ENCODE measurements around the gene SPOUT1. TPM values are rescaled to one million over a fixed set of nuclear protein-coding genes. Genes with fewer than 3 reads are reported as not detected.
"Not testable (repeated sequence)": the region's sequence is repeated elsewhere in the genome, so short reads cannot be mapped to it uniquely, and the experiment has no call there.

SPOUT1 gene
- total RNA-seq, 2 experiments from 2014 or later = 77.3 to 81.2 TPM

DNA sequence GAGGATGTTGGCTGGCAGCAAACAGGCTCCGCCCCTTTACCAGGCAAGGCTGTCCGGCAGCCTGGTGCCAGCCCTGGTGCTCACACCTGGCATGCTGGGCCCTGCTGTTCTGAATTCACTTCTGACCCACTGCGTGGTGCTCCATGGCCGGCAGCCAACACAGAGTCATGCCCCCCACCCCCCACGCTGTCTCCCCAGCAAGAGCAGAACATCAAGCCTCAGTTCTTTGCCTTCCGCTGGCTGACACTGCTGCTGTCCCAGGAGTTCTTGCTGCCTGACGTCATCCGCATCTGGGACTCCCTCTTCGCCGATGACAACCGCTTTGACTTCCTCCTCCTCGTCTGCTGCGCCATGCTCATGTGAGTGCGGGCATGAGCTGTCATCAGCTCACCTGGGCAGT lies 23.9 kb downstream of the SPOUT1 start:
- H3K27ac Mint-ChIP-seq = no peak overlapping the region

DNA sequence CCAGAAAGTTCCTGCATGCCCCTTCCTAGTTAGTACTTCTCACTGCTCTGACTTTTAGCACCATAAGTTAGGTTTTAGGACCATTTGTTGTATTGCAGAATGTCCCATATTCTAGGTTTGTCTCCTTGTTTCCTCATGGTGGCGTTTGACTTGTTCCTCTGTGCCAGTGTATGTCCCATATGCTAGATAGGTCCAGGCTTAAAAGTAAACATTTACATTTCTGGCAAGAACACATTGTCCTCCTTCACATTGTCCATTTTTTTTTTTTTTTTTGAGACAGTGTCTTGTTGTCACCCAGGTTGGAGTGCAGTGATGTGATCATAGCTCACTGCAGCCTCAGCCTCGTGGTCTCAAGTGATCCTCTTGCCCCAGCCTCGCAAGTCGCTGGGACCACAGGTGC lies 27.1 kb downstream of the SPOUT1 start:
- H3K36me3 Mint-ChIP-seq (ENCODE audit: low read depth) = peaks cover 47% of the 10 kb centered on the region
- H3K9me3 Mint-ChIP-seq (ENCODE audit: insufficient read depth) = no peaks in the 10 kb centered on the region
- H3K27me3 Mint-ChIP-seq (ENCODE audit: low read depth) = no peaks in the 10 kb centered on the region
- DNase-seq = no peak
- no peak overlapping the region for H3K27ac Mint-ChIP-seq
- H3K4me1 Mint-ChIP-seq (ENCODE audit: low read depth) = no peaks in the 10 kb centered on the region
- no peak for ATAC-seq
- ChIA-PET CTCF (interaction anchor here (2.2 kb wide), 1 partner anchor 16 kb away, joined by 9 read pairs; the partner anchor contains the start of gene ENDOG), POLR2A (no interaction called here)
- H3K4me3 Mint-ChIP-seq = no peak overlapping the region

More for the DNA sequence above, 23.9 kb downstream of the SPOUT1 start:
- Mint-ChIP-seq H3K9me3 (ENCODE audit: insufficient read depth) (no peaks in the 10 kb centered on the region), H3K4me3 (no peak overlapping the region), H3K27me3 (ENCODE audit: low read depth) (no peaks in the 10 kb centered on the region), H3K36me3 (ENCODE audit: low read depth) (peaks cover 39% of the 10 kb centered on the region), H3K4me1 (ENCODE audit: low read depth) (no peaks in the 10 kb centered on the region)
- ATAC-seq (no peak), DNase-seq (no peak)
- ChIA-PET CTCF (no interaction called here), POLR2A (interaction anchor here (0.6 to 0.8 kb wide), 2 partner anchors 112 to 653 kb away, joined by 3 to 4 read pairs; no protein-coding TSS in a partner anchor)

DNA sequence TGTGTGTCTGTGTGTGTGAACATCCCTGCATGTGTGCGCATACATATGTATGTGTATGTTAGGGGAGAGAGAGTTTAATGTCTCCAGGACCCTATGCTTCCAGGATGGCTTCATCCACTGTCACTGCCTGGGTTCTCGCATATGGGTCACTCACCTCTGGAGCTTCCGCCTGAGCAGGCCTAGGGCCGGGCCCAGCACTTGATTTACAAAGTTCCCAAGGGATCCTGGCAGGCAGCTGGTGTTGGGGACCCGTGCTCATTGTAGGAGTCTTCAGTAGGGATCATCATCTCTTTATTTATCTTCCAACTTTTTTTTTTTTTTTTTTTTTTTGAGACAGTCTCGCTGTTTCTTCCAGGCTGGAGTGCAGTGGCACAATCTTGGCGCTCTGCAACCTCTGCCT lies 29.5 kb downstream of the SPOUT1 start:
- POLR2A ChIA-PET = no interaction called here
- no peak for DNase-seq
- peaks cover 36% of the 10 kb centered on the region for H3K36me3 Mint-ChIP-seq (ENCODE audit: low read depth)
- no peaks in the 10 kb centered on the region for H3K4me1 Mint-ChIP-seq (ENCODE audit: low read depth)
- no peak overlapping the region for H3K27ac Mint-ChIP-seq
- CTCF ChIA-PET = no interaction called here
- H3K9me3 Mint-ChIP-seq (ENCODE audit: insufficient read depth) = no peaks in the 10 kb centered on the region
- no peaks in the 10 kb centered on the region for H3K27me3 Mint-ChIP-seq (ENCODE audit: low read depth)
- no peak overlapping the region for H3K4me3 Mint-ChIP-seq
- no peak for ATAC-seq

DNA sequence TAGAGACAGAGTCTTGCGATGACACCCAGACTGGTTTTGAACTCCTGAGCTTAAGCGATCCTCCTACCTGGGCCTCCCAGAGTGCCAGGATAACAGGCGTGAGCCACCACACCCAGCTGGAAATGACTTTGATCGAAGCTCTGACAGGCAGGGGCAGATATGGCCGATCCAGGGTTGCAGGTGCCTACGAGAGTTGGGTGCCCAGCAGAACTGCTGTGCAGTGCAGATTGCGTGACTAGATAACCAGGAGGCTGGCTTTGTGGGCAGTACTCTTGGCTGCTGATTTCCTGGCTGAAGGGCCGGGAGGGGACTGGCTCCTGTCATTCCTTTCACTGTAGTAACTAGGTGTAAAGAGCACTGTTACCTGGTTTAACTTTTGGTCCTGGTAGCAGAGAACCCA lies 30.7 kb downstream of the SPOUT1 start:
- no peaks in the 10 kb centered on the region for H3K27me3 Mint-ChIP-seq (ENCODE audit: low read depth)
- POLR2A ChIA-PET = no interaction called here
- no peak for ATAC-seq

DNA sequence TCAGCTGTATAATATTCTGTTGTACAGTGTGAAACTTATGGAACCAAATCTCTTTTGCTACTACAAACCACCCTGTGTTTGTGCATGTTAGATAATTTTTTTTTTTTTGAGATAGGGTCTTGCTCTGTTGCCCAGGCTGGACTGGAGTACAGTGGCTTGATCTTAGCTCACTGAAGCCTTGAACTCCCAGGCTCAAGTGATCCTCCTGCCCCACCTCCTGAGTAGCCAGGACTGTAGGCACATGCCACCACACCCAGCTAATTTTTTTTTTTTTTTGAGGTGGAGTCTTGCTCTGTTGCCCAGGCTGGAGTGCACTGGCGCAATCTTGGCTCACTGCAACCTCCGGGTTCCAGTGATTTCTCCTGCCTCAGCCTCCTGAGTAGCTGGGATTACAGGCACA lies 34.6 kb downstream of the SPOUT1 start:
- H3K4me1 Mint-ChIP-seq (ENCODE audit: low read depth); POLR2A ChIA-PET; H3K9me3 Mint-ChIP-seq (ENCODE audit: insufficient read depth); ATAC-seq; DNase-seq; H3K27ac Mint-ChIP-seq; H3K4me3 Mint-ChIP-seq; H3K27me3 Mint-ChIP-seq (ENCODE audit: low read depth); CTCF ChIA-PET: not testable (repeated sequence)
- H3K36me3 Mint-ChIP-seq (ENCODE audit: low read depth) = peaks cover 35% of the 10 kb centered on the region

More for the DNA sequence above, 30.7 kb downstream of the SPOUT1 start:
- peaks cover 37% of the 10 kb centered on the region for H3K36me3 Mint-ChIP-seq (ENCODE audit: low read depth)
- H3K4me3 Mint-ChIP-seq = no peak overlapping the region
- H3K9me3 Mint-ChIP-seq (ENCODE audit: insufficient read depth) = no peaks in the 10 kb centered on the region
- CTCF ChIA-PET = no interaction called here
- H3K27ac Mint-ChIP-seq = peak overlapping the region; percentile 43
- no peak for DNase-seq
- H3K4me1 Mint-ChIP-seq (ENCODE audit: low read depth) = no peaks in the 10 kb centered on the region

DNA sequence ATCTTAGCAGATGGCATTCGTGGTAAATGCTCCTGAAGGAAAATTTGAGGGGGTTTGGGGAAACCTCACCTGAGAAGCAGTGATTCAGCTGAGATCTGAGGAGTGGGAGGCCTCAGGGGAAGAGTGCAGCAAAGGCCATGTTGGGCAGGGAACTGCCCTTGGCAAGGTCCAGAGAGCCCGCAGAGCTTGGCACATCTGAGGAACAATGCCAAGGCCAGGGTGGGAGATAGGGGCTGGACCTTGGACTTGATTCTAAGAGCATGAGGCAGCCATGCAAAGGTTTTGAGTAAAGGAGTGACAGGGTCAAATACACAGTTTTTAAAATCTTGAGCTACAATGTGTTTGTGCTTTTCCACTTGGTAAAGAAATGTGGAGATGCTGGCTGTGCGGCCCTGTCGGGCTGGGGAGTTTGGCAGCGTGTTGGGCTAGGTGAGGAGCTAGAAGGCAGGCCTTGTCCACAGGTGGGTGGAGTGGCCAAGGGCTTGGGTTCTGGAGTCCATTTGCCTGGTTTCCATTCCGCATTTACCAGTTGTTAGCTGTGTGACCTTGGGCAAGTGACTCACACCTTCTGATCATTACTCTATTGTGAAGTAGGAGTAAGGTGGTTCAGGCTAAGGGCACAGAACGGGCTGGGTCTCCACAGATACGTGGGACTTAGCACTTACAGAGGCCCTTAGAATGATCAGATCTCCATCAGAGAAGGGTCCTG lies 36.5 kb downstream of the SPOUT1 start:
- DNase-seq (no peak), ATAC-seq (no peak)
- no peaks in the 10 kb centered on the region for H3K27me3 Mint-ChIP-seq (ENCODE audit: low read depth)
- CTCF ChIA-PET = interaction anchor here (1.7 kb wide), 1 partner anchor 25 kb away, joined by 7 read pairs; the partner anchor contains the start of gene ENDOG
- POLR2A ChIA-PET = interaction anchor here (1.4 kb wide), 1 partner anchor 10 kb away, joined by 3 read pairs; no protein-coding TSS in a partner anchor
- H3K27ac Mint-ChIP-seq = no peak overlapping the region
- H3K36me3 Mint-ChIP-seq (ENCODE audit: low read depth) = peaks cover 29% of the 10 kb centered on the region
- H3K9me3 Mint-ChIP-seq (ENCODE audit: insufficient read depth) = no peaks in the 10 kb centered on the region
- no peak overlapping the region for H3K4me3 Mint-ChIP-seq
- peaks cover 10% of the 10 kb centered on the region for H3K4me1 Mint-ChIP-seq (ENCODE audit: low read depth)

DNA sequence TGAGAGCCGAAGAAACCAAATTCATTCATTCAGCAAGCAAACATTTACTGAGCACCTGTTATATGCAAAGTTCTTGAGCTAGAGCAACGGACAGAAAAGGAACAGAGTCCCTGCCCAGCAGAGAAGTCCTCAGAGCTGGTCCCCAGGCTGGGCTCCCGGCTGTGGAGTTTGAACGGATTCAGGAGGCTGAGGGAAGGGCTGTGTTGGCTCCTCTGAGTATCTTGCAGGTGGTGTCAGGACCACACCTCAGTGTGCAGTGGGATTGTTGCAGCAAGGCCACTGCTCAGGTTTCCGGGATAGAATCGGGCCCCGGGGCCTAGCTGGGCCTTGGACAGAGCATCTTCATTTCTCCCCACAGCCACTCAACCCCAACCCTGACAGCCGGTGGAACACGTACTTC lies 37.5 kb downstream of the SPOUT1 start:
- Mint-ChIP-seq H3K9me3 (ENCODE audit: insufficient read depth) (no peaks in the 10 kb centered on the region), H3K36me3 (ENCODE audit: low read depth) (peaks cover 26% of the 10 kb centered on the region), H3K4me1 (ENCODE audit: low read depth) (peaks cover 16% of the 10 kb centered on the region), H3K4me3 (no peak overlapping the region), H3K27ac (no peak overlapping the region), H3K27me3 (ENCODE audit: low read depth) (no peaks in the 10 kb centered on the region)
- DNase-seq (no peak), ATAC-seq (no peak)
- POLR2A ChIA-PET = interaction anchor here (1.4 kb wide), 1 partner anchor 9 kb away, joined by 3 read pairs; no protein-coding TSS in a partner anchor
- CTCF ChIA-PET = interaction anchor here (0.6 to 1.7 kb wide), 2 partner anchors 11 to 26 kb away, joined by 3 to 7 read pairs; partner anchors contain the start of gene ENDOG

DNA sequence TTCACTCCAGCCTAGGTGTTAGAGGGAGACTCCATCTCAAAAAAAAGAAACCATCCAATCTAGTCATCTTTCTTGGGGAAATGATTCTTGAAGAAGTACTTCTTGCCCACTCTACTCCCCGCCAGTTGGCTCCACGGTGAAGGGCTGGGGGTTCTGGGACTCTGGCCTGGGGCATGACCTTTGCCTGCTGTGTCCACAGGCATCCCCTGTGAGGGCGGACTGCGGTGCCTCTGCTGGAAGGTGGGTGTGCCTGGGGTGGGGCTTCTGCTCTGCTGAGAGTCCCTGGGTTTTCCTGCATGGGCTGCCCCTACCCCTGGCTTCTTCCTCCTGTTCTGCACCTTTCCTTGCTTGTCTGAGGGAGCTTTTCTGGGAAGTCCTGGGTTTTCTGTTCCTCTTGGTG lies 39.1 kb downstream of the SPOUT1 start:
- DNase-seq = no peak
- peaks cover 21% of the 10 kb centered on the region for H3K4me1 Mint-ChIP-seq (ENCODE audit: low read depth)
- ATAC-seq = no peak
- no peak overlapping the region for H3K4me3 Mint-ChIP-seq
- no peaks in the 10 kb centered on the region for H3K9me3 Mint-ChIP-seq (ENCODE audit: insufficient read depth)
- peaks cover 24% of the 10 kb centered on the region for H3K36me3 Mint-ChIP-seq (ENCODE audit: low read depth)
- H3K27me3 Mint-ChIP-seq (ENCODE audit: low read depth) = no peaks in the 10 kb centered on the region
- ChIA-PET CTCF (no interaction called here), POLR2A (no interaction called here)
- H3K27ac Mint-ChIP-seq = no peak overlapping the region

DNA sequence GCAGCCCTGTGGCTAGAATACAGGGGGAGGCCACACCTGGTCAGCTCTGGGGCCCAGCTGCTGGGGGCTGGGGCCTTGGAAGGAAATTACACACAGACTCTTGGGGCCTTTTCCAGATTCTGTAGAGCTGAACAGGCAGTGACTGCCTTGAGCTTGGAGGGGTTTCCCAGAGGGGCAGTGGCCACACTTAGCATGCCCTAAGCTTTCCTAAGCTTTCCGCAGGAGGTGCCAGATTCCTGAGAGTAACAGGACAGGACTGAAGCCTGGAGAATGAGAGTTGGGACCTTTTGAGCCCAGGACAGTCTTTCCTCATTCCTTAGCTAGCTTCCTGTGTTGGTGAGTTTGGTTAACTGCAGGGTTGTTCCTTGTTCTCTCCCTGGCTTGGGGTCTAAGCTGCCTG lies 41.1 kb downstream of the SPOUT1 start:
- ATAC-seq (no peak), DNase-seq (no peak)
- Mint-ChIP-seq H3K27ac (peak overlapping the region; percentile 89), H3K36me3 (ENCODE audit: low read depth) (peaks cover 21% of the 10 kb centered on the region), H3K27me3 (ENCODE audit: low read depth) (no peaks in the 10 kb centered on the region), H3K4me3 (peak overlapping the region; percentile 95), H3K9me3 (ENCODE audit: insufficient read depth) (no peaks in the 10 kb centered on the region), H3K4me1 (ENCODE audit: low read depth) (peaks cover 21% of the 10 kb centered on the region)
- CTCF ChIA-PET = interaction anchor here (1.0 to 2.5 kb wide), 5 partner anchors 17 to 140 kb away, joined by 3 to 20 read pairs (median 4); partner anchors contain the start of genes ENDOG and PKN3
- POLR2A ChIA-PET = interaction anchor here (0.6 to 1.6 kb wide), 4 partner anchors 16 to 352 kb away, joined by 3 to 10 read pairs (median 6); partner anchors contain the start of gene ENDOG

DNA sequence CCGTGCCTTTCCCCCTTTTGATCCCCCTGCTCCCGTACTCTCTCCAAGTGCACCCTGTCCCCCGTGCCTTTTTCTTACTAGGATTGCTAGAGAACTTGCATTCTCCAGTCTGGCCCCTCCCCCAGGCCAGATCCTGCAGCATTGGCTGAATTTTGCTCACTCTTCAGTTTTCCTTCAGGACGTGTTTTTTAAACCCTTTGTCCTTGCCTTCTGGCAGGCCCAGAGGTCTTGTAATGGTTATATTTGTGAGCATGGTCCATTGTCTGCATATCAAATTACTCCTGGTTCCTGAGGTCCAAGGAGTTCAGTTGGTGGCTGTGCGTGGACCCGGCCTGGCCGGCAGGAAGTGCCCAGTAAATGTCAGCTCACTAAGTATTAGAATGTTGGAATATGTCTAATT lies 41.9 kb downstream of the SPOUT1 start:
- ChIA-PET POLR2A (interaction anchor here (1.5 to 1.6 kb wide), 3 partner anchors 15 to 31 kb away, joined by 6 to 10 read pairs (median 7); partner anchors contain the start of gene ENDOG), CTCF (interaction anchor here (1.6 to 2.5 kb wide), 2 partner anchors 17 to 30 kb away, joined by 10 to 20 read pairs; partner anchors contain the start of gene ENDOG)
- Mint-ChIP-seq H3K27me3 (ENCODE audit: low read depth) (no peaks in the 10 kb centered on the region), H3K4me3 (peak overlapping the region; percentile 95), H3K36me3 (ENCODE audit: low read depth) (peaks cover 13% of the 10 kb centered on the region), H3K9me3 (ENCODE audit: insufficient read depth) (no peaks in the 10 kb centered on the region), H3K27ac (peak overlapping the region; percentile 89), H3K4me1 (ENCODE audit: low read depth) (peaks cover 21% of the 10 kb centered on the region)
- peak; percentile 28 for DNase-seq
- no peak for ATAC-seq

DNA sequence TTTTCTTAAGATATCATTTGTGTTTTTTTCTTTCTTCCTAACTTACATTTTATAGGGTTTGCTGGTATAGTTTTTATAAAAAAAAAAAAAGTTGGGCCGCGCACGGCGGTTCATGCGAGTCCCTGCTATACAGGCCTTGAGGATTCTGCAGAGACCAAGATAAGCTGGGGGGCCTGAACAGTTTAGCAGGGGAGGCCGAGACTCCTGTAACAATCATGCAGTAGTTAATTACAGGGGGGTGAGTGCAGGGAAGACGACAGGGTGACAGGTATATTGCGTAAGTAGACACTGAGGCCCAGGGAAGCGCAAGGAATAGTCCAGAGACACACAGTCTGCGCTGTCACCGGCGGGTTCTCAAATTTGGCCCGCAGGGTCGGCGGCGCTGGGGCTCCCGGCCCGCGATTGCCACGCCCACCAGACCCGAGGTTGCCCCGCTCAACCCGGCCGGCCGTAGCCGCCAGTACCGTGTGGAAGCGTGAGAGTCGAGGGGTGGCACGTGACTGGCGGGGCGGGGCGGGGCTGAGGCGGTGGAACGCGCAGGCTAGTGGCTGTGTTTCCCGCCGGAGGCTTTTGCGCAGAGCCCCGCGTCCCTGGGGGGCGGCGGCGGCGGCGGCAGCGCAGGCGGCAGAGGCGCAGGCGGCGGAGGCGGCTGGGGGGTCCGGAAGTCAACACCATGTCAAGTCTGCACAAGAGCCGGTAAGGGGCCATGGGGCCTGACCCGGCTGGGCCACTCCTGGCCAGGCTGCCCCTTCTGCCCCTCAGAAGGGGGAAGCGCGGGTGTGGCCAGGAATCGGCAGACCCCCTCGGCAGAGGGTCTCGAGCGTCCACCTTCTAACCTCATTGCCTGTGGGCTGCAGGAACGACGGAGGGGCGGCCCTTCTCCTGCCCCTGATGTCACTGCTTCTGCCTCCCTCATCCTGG lies 42.7 kb downstream of the SPOUT1 start, which contains the start of gene TBC1D13:
Gene TBC1D13 (plus strand): TSS at position 573 of the 921 bp plus-strand sequence. CDS start 101 bp downstream, at position 674.
- no peaks in the 10 kb centered on the region for H3K9me3 Mint-ChIP-seq (ENCODE audit: insufficient read depth)
- H3K36me3 Mint-ChIP-seq (ENCODE audit: low read depth) = peaks cover 10% of the 10 kb centered on the region
- peak within 1 kb of the TSS; percentile 95 for H3K4me3 Mint-ChIP-seq
- ATAC-seq (peak; percentile 98), DNase-seq (peak; percentile 91)
- H3K27ac Mint-ChIP-seq = peak within 1 kb of the TSS; percentile 89
- POLR2A ChIA-PET = interaction anchor here (0.6 to 1.5 kb wide), 3 partner anchors 15 to 31 kb away, joined by 3 to 6 read pairs (median 4); partner anchors contain the start of gene ENDOG
- H3K27me3 Mint-ChIP-seq (ENCODE audit: low read depth) = no peaks in the 10 kb centered on the region
- peaks cover 21% of the 10 kb centered on the region for H3K4me1 Mint-ChIP-seq (ENCODE audit: low read depth)
- CTCF ChIA-PET = no interaction called here
